Nucleus accumbens (tissue), 56 donors: Measurements from ENCODE around the gene OTOGL.
"Not testable (repeated sequence)": the region's sequence is repeated elsewhere in the genome, so short reads cannot be mapped to it uniquely, and the experiment has no call there.

ENCODE experiments used
- DNase-seq, 56 donors: peaks; one replicate each; lab custom pipeline; 2025; lab: John Stamatoyannopoulos, UW

OTOGL gene

DNA sequence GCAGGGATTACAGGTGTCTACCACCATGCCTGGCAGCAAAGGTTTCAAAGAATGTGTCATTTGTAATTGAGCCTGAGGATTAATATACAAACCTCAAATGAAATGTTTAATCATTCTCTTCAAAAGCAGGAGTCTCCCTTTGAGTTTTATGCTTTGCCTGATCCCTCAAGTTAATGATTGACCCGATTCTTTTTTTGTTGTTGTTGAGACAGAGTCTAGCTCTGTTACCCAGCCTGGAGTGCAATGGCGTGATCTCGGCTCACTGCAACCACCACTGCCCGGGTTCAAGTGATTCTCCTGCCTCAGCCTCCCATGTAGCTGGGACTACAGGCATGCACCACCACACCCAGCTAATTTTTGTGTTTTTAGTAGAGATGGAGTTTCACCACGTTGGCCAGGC is 119.6 kb downstream of the OTOGL start:
- DNase-seq, result not testable (repeated sequence)

DNA sequence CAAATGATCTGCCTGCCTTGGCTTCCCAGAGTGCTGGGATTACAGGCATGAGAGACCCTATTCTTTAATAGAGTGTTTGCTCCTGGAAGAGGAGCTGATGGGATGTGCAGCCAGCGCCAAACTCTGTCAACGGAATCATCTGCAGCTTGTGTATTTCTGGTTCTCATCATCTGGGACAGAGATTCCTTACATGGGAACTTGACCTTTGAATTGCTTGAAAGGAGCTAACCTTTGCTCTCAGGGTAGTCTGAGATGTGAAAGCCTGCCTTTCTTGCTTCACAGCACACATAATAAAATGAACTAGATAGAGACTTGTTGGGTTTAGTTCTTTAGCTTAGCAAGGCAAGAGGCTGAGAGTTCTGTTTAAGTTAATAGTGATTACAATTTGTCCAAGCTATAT is 120.0 kb downstream of the OTOGL start:
- DNase-seq, result no peak

DNA sequence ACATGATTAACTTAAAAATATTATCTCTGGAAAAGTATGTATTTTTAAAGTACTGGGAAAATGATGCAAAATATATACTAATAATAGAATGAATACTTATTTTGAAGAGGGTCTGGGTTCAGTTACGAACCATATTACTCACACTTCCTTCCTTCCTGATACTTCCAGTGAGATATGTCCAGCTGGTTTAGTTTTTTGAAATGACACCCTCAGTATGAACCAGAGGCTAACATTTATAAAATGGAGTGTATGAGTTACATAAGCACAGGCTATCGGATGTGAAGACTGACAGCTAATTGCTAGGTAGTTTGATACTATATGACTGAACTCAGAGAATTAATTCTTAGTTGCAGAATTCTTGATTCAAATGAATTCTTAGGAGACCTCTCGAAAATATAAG is 122.9 kb downstream of the OTOGL start:
- no peak for DNase-seq

DNA sequence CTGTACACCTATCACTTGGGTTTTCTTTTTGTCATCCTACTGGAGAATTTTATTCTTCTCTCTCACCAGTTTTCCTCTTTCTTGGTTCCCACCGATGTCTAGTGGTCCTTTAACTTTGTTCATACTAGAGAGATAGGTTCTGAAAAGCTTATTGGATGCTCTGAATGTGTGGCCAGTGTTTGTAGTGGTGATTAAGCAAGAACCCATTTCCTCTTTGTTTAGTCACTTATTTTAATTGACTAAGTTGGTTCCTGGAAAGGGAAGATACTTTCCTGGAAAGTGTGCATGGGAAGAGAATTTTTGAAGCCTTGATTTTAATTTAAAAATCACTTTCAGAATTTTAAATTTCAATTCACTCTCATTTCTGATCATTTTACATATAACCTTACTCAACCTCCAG is 127.2 kb downstream of the OTOGL start:
- no peak for DNase-seq

DNA sequence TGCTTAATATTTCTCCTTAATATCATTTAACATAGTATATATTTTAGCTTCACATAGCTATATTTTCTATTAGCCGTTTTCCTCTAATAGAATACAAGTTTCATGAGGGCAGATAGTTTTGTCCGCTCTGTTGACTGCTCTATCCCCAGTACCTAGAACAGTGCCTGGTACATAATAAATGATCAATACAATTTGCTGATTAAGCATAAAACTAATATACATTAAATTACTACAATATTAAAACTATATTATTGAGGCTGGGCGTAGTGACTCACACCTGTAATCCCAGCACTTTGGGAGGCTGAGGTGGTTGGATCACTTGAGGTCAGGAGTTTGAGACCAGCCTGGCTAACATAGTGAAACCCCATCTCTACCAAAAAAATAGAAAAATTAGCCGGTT is 128.6 kb downstream of the OTOGL start:
- DNase-seq, result not testable (repeated sequence)

DNA sequence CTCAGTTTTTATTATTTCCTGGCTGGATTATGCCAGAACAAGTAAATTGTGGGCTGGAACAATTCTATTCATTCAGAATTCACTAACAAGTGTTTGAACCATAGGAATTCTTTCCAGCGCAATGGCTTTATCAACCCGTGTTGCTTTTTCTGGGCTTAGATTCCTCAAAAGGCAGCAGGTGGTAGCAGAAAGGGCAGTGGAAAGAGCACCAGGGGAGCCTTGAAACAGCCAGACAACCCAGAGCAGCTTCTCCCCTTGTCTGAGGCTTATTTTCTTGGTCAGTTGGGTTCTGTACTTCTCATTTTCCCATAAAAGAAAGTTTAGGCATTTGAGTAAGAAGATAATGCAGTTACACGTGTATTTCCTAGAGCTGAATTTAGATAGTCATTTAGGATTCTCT is 130.7 kb downstream of the OTOGL start:
- no peak for DNase-seq

DNA sequence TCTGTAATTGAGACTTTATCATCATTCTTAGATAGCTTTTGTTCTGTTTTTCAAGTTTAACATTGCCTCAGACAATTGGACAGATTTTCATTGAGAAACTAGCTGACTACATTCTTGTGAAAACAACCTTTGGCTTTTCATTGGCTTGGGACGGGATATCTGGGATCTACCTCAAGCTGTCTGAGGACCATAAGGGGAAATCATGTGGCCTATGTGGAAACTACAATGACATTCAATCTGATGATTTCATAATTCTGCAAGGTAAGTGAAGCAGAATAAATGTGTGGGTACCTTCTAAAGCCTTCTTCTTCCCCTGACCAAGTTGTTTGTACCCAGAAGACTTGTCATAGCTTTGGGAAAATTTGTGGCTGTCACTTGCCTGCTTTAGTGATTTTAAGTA is 133.5 kb downstream of the OTOGL start:
- DNase-seq, result no peak

DNA sequence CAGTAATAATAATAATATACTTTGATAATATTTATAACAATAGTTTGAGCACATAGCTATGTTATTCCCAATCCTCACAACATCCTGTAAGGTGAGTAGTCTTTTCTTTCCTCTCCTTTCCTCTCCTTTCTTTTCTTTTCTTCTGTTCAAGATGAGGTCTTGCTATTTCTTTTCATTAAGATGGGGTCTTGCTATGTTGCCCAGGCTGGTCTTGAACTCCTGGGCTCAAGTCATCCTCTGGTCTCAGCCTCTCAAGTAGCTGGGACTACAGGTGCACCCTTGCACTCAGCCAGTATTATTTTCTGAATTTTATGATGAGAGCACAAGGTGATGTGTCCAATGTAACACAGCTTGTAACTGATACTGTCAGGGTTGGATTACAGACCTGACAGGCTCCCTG is 134.6 kb downstream of the OTOGL start:
- no peak for DNase-seq

DNA sequence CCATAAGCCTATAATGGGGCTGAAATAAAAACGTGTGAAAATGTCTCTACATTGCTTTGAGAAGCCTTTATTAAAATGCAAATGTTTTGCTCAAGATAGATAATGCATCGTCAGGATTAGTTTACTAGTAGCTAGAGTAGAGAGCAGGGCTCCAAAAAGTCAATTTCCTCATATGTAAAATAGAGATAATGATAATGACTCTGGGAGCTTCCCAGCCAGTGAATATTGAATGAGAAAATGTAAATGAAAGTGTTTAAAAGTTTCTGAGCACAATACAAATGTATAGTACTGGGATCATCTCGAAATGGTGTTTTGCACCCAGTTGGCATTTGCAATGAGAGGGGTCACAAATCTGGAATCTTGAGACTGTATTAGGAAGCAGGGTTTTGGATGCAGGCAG is 135.3 kb downstream of the OTOGL start:
- no peak for DNase-seq

DNA sequence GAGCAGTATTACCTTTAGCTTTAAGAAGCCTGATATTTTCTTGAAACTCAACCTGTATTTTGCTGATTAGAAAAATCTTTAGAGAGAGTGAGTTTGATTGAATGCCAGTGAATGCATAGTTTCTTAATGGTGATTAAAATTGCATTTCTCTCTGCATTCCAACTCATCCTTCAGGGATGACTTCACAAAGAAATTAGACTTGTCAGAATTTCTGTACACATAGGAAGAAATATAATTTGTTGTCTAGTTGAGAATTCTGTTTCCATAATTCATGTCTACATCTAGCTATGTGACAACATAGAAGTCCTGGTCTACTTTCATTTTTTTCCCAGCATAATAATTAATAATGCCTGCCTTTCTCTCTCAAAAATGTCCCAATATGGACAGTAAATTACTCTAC is 136.6 kb downstream of the OTOGL start:
- no peak for DNase-seq

DNA sequence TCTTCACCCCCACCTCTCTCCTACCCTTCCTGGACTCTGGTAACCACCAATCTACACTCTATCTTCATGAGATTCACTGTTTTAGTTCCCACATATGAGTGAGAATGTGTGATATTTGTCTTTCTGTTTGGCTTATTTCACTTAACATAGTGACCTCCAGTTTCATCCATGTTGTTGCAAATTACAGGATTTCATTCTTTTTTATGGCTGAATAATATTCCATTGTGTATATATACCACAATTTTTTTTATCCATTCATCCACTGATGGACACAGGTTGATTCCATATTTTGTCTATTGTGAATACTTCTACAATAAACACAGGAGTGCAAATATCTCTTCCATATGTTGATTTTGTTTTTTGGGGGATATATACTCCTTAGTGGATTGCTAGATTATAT is 140.5 kb downstream of the OTOGL start:
- no peak for DNase-seq

DNA sequence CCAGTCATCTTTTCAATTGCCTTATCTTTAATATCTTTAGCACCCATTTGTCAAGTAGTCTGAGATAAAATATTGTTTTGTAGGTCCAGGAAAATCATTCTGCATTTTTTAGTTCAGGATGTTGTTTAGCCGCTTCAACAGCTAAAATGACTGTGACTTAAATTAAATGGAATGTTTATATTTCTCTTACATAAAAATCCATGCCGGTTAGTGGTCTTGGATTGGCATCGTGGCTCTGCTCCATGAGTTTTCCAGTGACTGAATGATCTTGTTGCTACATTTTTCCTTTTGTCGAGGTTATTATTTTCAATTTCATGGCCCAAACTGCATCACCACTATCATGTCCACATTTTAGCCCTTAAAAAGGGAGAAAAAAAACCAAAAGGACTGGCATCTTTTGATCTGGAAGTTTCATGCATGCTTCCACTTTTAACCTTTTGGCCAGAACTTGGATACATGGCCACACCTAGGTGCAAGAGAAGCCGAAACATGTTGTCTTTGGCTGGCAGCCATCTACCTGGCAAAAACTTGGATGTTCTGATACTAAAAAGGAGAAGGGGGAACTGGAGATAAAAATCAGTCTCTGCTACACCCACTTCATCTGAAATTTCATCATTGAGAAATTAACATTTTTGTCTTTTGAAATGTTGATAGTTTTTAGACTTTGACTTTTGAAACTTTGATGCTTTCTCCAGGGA is 142.4 kb downstream of the OTOGL start:
- DNase-seq, result no peak

DNA sequence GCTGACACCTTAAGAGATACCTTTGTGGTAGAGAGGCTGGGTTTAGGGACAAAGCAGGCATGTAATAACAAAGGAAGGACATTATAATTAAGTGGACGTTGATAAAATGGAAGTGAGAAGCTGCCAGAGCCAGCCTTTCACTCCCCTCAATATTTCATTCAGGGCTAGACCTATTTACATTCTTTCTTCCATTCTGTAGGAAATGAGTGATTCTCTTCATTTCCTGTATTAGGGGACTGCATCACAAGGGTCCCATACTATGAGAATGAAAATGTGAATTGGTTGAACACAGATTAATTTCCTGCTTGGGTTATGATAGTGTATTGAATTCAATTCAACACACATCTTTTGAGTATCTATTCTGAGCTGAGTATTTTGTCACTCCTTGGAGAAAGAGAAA is 143.0 kb downstream of the OTOGL start:
- no peak for DNase-seq

DNA sequence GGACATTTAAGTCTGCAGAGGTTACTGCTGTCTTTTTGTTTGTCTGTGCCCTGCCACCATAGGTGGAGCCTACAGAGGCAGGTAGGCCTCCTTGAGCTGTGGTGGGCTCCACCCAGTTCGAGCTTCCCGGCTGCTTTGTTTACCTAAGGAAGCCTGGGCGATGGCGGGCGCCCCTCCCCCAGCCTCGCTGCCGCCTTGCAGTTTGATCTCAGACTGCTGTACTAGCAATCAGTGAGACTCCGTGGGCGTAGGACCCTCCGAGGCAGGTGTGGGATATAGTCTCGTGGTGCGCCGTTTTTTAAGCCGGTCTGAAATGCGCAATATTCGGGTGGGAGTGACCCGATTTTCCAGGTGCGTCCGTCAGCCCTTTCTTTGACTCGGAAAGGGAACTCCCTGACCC is 150.2 kb downstream of the OTOGL start:
- not testable (repeated sequence) for DNase-seq

DNA sequence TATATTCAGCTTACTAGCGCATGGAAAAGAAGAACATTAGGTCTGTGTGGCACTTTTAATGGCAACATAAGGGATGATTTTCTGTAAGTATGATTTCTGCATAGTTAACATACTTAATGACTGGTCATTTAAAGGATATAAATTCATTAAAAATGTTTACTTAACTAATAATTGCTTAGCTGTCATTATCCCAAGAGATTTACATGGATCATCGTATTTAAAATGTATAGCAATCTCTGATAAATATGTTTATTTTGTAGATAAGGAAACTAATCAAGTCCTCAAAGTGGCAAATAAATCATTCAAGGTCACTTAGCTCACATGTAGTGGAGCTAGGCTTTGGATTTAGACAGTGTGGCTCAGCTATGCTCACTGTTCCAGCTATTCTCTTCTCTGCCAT is 158.6 kb downstream of the OTOGL start:
- no peak for DNase-seq

DNA sequence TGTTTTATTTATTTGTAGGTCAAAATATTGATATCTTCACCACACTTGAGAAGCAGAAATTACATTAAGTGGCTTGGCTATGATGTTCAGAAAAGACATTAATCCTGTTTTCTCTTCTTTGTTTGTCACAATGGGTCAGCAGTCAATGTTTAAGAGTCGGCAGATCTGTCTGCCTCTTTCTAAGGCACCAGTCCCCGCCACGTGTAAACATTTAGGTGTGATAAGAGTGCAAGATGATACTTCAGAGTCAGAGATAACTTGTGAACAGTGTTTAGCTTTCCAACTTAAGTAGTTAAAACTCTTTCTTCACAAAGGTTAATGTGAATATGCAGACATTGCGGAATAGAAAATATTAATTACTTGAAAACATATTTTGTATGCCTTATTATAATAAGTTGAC is 160.9 kb downstream of the OTOGL start:
- no peak for DNase-seq

DNA sequence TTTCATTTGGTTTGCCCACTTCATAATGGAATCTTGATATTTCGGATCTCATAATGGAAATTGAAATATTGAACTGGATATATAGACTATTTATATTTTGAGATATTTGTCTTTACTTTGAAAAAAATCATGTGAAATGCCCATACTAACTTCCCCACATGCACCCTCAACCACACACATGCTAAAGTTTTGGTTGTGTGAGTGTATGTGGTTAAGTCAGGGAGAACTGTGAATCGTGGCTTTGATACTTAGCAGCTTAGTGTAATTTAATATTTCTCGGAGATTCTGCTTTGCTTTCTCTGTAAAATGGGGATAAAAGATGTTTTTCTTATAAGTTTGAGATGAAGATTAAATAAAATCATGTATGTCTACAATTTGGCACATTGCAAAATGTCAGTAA is 162.1 kb downstream of the OTOGL start:
- DNase-seq, result no peak

DNA sequence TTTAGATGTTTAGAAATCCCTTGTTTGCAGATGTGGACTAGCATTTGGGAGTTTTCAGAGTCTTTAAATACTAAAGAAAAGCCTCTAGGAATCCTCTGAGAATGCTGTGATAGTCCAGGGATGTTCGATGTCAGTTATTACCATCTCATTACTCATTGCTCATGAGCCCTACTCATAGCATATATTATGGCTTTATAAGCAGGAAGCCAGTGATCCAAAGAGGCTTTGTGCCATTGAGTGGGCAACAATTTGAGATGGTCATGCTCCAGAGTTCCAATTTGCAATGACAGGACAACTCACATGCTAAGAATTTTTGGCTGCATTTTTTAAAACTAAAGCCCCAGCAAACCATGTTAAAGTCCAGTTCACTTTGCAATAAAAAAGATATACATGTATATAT is 163.0 kb downstream of the OTOGL start:
- DNase-seq, result no peak

DNA sequence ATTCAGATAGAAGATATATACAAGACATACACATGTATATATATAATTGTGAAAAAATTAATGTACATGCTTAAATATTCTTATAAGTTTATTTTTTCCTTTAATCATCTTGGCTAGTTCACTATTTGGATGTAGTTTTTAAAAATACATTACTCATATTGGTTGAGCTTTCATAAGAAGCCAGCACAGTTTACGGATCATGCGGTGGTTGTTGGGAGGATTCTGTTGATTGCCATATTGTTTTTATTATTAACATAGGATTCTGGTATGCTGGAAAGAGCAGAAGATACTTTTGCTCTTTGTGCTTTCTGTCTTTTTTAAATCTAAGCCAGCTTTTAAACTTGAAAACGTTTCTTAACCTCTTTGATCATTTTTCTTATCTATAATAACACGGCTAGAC is 163.4 kb downstream of the OTOGL start:
- DNase-seq, result no peak

DNA sequence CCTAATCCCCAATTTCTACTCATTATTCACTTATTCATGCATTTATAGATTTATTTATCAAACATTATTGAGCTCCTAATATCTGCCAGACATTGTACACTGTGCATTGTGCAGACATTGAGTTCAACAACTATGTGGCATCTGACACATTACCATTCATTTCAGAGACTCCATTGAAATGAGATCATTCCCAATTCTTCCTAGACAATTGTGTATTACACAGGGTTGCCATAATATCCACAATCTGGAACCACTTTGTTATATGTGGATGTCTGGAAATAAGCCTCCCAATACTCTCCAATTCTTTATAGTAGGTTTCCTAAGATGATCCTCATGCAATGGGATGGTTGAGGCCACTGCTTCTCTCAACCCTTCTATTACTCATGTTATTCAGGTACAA is 165.0 kb downstream of the OTOGL start:
- no peak for DNase-seq

DNA sequence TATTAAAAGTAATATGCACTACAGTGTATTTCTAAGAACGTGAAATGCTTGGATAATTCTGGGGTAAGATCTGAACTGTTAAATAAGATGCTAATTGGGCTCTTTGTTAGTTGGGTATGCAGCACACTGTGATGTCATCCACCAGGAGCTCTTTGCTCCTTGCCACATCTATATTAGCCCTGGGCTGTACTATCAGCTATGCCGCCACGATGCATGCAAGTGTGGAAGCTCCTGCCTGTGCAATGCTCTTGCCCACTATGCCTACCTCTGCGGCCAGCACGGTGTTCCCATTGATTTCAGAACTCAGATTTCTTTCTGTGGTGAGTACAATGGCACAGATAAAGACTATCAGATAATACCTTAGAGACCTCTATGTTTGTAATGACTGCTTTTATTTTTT is 165.6 kb downstream of the OTOGL start:
- DNase-seq, result no peak

DNA sequence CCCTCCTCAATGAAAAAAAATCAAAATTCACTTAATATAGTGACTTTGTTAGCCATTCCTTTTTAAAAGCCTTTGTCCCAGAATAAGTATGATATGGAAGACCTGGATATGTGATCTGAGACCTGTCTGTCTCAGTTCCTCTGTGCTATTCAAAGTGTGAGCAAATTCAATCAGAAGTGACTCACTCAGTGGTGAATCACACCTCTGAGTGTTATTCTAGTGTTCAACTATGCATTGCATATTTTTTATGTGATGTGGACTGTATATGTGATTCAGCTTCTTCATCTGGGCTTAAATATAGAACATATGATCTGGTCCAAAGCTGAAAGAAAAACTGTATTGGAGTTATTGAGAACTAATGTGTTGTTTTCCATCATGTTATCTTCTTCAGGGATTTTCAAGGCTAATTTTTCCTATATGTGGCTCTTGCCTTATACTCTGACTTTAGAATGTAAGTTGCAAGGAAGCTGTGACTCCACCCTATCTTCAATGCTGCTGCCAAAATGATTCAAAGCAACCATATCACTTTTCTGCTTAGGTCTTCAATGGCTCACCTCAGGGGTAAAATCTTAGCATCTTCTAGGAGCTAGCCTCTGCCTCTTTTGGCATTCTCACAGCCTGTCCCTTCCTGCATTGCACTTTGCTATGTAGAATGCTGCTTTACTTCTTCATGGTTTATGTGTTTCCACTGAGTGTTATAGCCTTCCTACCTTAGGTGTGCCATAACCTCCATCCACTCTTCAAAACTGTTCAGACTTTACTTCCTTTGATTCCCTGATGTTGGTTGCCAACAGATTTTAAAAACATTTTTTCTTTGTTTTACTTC is 169.8 kb downstream of the OTOGL start:
- DNase-seq, result no peak
